ENCODE results near the gene NIN.

NIN gene

DNA sequence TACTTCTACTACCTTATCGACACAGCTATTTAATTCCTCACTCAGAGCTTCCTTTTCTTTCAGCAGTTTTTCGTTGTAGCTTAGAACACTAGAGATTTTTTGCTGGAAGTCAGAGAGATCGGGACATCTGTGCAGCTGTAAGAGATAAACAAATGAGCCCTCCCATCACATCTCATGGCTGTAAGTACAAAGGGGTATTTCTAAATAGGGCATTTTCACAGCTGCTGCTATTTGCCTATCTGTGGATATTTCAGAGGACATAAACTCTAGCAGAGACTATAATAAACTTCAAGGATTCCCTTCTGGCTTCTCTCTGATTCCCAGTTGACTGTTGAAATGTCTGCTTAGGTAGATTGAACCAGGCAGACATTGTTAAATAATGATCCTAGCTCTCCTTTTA lies 86.7 kb downstream of the NIN start:
- no peak for DNase-seq (ENCODE audit: low read depth, low spot score)
- TF ChIP-seq POLR2AphosphoS5 (IDR thresholded peaks at IDR 0.05; ENCODE audit: borderline replicate concordance, low read depth, low read length) (no peak), EZH2 (IDR thresholded peaks at IDR 0.05) (no peak), FOXP2 (optimal IDR thresholded peaks at IDR 0.05; ENCODE audit: control extremely low read depth, extremely low read length, insufficient read depth) (no peak)
- no peak overlapping the region for H3K4me3 ChIP-seq
- H3K9me3 ChIP-seq (ENCODE audit: low read depth, low read length): no peaks in the 10 kb centered on the region
- peaks cover 49% of the 10 kb centered on the region for H3K36me3 ChIP-seq (ENCODE audit: insufficient read depth, low read length)
- H3K9ac ChIP-seq (ENCODE audit: insufficient read length): no peak overlapping the region
- H3K27ac ChIP-seq: no peak overlapping the region

DNA sequence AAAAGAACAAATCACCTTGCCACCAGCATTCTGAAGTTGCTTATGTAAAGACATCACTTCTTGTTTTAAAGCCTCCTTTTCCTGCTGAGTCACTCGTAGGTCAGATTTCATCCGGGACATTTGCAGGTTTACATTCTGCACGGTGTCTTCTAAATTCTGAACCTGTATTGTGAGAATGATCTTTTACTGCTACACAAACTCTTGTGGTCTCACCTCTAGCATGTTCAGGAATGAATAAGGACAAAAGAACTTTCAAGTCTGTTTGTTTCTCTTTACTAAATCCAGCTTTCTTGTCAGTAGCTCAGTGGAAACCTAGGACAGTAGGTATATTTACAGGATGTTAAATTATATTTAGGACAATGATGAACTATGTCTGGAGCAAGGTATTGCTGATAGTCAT lies 89.4 kb downstream of the NIN start:
- H3K9ac ChIP-seq (ENCODE audit: insufficient read length): no peak overlapping the region
- H3K36me3 ChIP-seq (ENCODE audit: insufficient read depth, low read length): peaks cover 51% of the 10 kb centered on the region
- H3K4me3 ChIP-seq: no peak overlapping the region
- no peaks in the 10 kb centered on the region for H3K9me3 ChIP-seq (ENCODE audit: low read depth, low read length)
- peak overlapping the region; percentile 5; the same call in 1 of the 2 replicates for H3K27ac ChIP-seq
- DNase-seq (ENCODE audit: low read depth, low spot score): no peak
- TF ChIP-seq EZH2 (IDR thresholded peaks at IDR 0.05) (no peak), POLR2AphosphoS5 (IDR thresholded peaks at IDR 0.05; ENCODE audit: borderline replicate concordance, low read depth, low read length) (no peak), FOXP2 (optimal IDR thresholded peaks at IDR 0.05; ENCODE audit: control extremely low read depth, extremely low read length, insufficient read depth) (no peak)

GRCh38 chr14:50740856-50741255 lies 90.1 kb downstream of the NIN start:
- no peak overlapping the region; the same call in 1 of the 2 replicates for H3K27ac ChIP-seq
- no peaks in the 10 kb centered on the region for H3K9me3 ChIP-seq (ENCODE audit: low read depth, low read length)
- no peak for DNase-seq (ENCODE audit: low read depth, low spot score)
- TF ChIP-seq POLR2AphosphoS5 (IDR thresholded peaks at IDR 0.05; ENCODE audit: borderline replicate concordance, low read depth, low read length) (no peak), FOXP2 (optimal IDR thresholded peaks at IDR 0.05; ENCODE audit: control extremely low read depth, extremely low read length, insufficient read depth) (no peak), EZH2 (IDR thresholded peaks at IDR 0.05) (no peak)
- H3K4me3 ChIP-seq: no peak overlapping the region
- H3K9ac ChIP-seq (ENCODE audit: insufficient read length): no peak overlapping the region
- peaks cover 46% of the 10 kb centered on the region for H3K36me3 ChIP-seq (ENCODE audit: insufficient read depth, low read length)

GRCh38 chr14:50739186-50739585 lies 91.8 kb downstream of the NIN start:
- no peak for DNase-seq (ENCODE audit: low read depth, low spot score)
- no peak overlapping the region for H3K9ac ChIP-seq (ENCODE audit: insufficient read length)
- H3K27ac ChIP-seq: no peak overlapping the region
- no peak overlapping the region for H3K4me3 ChIP-seq
- H3K36me3 ChIP-seq (ENCODE audit: insufficient read depth, low read length): peaks cover 58% of the 10 kb centered on the region
- TF ChIP-seq EZH2 (IDR thresholded peaks at IDR 0.05) (no peak), FOXP2 (optimal IDR thresholded peaks at IDR 0.05; ENCODE audit: control extremely low read depth, extremely low read length, insufficient read depth) (no peak), POLR2AphosphoS5 (IDR thresholded peaks at IDR 0.05; ENCODE audit: borderline replicate concordance, low read depth, low read length) (no peak)
- H3K9me3 ChIP-seq (ENCODE audit: low read depth, low read length): no peaks in the 10 kb centered on the region

DNA sequence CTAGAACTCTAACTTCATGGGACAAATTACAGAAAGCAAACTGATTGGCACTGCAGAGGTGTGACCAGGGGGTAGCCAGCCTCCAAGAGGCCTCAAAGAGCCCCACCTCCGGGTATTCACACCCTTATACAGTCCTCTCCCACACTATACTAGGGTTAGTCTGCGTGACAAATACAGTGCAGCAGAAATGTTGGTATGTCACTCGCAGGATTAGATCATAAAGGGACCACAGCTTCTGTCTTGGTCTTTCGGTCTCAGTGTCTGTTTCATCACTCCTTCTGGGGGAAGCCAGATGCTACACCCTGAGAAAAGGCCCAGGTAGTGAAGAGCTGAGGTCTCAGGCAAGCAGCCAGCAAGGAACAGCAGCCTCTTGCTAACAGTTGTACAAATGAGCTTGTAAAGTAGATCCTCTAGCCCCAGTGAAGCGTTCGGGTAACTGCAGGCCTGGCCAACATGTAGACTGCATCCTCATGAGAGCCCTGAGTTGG lies 94.0 kb downstream of the NIN start:
- no peak for TF ChIP-seq FOXP2 (optimal IDR thresholded peaks at IDR 0.05; ENCODE audit: control extremely low read depth, extremely low read length, insufficient read depth)
- no peak for TF ChIP-seq POLR2AphosphoS5 (IDR thresholded peaks at IDR 0.05; ENCODE audit: borderline replicate concordance, low read depth, low read length)
- TF ChIP-seq EZH2 (IDR thresholded peaks at IDR 0.05): no peak
- no peak for DNase-seq (ENCODE audit: low read depth, low spot score)
- Histone ChIP-seq H3K27ac (no peak overlapping the region), H3K36me3 (ENCODE audit: insufficient read depth, low read length) (peaks cover 51% of the 10 kb centered on the region), H3K9ac (ENCODE audit: insufficient read length) (no peak overlapping the region), H3K4me3 (no peak overlapping the region), H3K9me3 (ENCODE audit: low read depth, low read length) (no peaks in the 10 kb centered on the region)

- DNase-seq (ENCODE audit: low read depth, low spot score): no peak
- Histone ChIP-seq H3K36me3 (ENCODE audit: insufficient read depth, low read length) (peaks cover 52% of the 10 kb centered on the region), H3K9me3 (ENCODE audit: low read depth, low read length) (no peaks in the 10 kb centered on the region), H3K9ac (ENCODE audit: insufficient read length) (no peak overlapping the region), H3K4me3 (no peak overlapping the region), H3K27ac (no peak overlapping the region)
- TF ChIP-seq POLR2AphosphoS5 (IDR thresholded peaks at IDR 0.05; ENCODE audit: borderline replicate concordance, low read depth, low read length) (no peak), EZH2 (IDR thresholded peaks at IDR 0.05) (no peak), FOXP2 (optimal IDR thresholded peaks at IDR 0.05; ENCODE audit: control extremely low read depth, extremely low read length, insufficient read depth) (no peak)
Observed at GRCh38 chr14:50734950-50735695, 95.8 kb downstream of the NIN start.

DNA sequence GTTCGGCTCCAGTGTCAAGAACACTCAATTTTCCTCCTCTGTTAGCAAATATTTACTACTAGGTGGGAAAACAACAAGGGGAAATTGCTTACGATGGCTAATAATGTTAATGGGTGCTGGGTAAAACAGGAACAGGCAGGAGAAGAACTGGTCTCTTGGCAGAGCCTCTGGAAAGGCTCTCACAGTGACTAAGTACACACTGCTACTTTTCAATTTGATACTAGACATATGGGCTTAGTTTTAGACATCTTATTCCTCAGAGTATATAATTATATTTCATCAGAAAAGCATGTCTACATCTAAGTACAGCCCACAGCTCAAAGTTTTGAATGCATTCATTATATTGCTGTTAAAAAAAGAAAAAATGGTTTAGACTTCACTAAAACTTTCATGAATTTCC lies 97.5 kb downstream of the NIN start:
- Histone ChIP-seq H3K36me3 (ENCODE audit: insufficient read depth, low read length) (peaks cover 57% of the 10 kb centered on the region), H3K27ac (no peak overlapping the region), H3K9me3 (ENCODE audit: low read depth, low read length) (no peaks in the 10 kb centered on the region), H3K9ac (ENCODE audit: insufficient read length) (no peak overlapping the region), H3K4me3 (no peak overlapping the region)
- no peak for TF ChIP-seq EZH2 (IDR thresholded peaks at IDR 0.05)
- TF ChIP-seq FOXP2 (optimal IDR thresholded peaks at IDR 0.05; ENCODE audit: control extremely low read depth, extremely low read length, insufficient read depth): no peak
- no peak for TF ChIP-seq POLR2AphosphoS5 (IDR thresholded peaks at IDR 0.05; ENCODE audit: borderline replicate concordance, low read depth, low read length)
- no peak for DNase-seq (ENCODE audit: low read depth, low spot score)

DNA sequence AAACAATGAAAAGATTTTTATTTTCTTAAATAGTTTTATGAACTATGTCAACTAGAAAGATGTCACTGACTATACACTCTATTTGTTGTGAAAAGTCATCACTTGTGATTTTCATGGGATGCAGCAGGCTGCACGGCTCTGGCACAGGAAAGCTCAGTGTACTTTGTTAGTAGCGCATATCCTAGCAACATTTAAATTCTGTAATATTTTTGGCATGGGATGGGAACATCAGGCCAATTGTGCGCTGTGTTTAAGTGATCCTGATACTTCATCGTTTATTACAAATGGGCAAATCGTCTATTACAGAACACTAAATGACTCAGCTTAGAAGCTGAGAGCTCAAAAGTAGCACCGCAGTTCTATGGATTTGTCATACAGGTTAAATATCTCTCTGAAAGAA lies 102.1 kb downstream of the NIN start:
- no peak for TF ChIP-seq EZH2 (IDR thresholded peaks at IDR 0.05)
- TF ChIP-seq FOXP2 (optimal IDR thresholded peaks at IDR 0.05; ENCODE audit: control extremely low read depth, extremely low read length, insufficient read depth): no peak
- no peak for TF ChIP-seq POLR2AphosphoS5 (IDR thresholded peaks at IDR 0.05; ENCODE audit: borderline replicate concordance, low read depth, low read length)
- no peak overlapping the region for H3K4me3 ChIP-seq
- no peaks in the 10 kb centered on the region for H3K9me3 ChIP-seq (ENCODE audit: low read depth, low read length)
- H3K36me3 ChIP-seq (ENCODE audit: insufficient read depth, low read length): peaks cover 68% of the 10 kb centered on the region
- no peak overlapping the region for H3K27ac ChIP-seq
- no peak for DNase-seq (ENCODE audit: low read depth, low spot score)
- no peak overlapping the region for H3K9ac ChIP-seq (ENCODE audit: insufficient read length)
